Measurements from ENCODE around the gene RIN3. TPM values are rescaled to one million over a fixed set of nuclear protein-coding genes. Genes with fewer than 3 reads are reported as not detected.

RIN3 gene
- total RNA-seq, 1 experiment from 2014 or later, result 14.8 TPM

DNA sequence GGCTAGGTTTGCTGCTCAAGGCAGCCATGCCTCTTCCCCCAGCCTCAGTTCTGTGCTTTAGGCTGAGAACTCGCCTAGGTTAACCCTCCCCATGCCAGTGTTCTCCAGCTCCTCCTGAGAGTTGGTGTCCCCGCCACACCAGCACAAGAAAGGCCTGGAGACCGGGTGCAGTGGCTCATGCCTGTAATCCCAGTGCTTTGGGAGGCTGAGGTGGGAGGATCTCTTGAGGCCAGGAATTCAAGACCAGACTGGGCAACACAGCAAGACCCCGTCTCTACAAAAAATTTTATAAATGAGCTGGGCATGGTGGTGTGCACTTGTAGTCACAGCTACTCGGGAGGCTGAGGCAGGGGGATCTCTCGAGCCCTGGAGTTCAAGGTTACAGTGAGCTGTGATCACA is 10.2 kb downstream of the RIN3 start:
- POLR2A ChIA-PET (ENCODE audit: unreplicated experiment), result no interaction called here

DNA sequence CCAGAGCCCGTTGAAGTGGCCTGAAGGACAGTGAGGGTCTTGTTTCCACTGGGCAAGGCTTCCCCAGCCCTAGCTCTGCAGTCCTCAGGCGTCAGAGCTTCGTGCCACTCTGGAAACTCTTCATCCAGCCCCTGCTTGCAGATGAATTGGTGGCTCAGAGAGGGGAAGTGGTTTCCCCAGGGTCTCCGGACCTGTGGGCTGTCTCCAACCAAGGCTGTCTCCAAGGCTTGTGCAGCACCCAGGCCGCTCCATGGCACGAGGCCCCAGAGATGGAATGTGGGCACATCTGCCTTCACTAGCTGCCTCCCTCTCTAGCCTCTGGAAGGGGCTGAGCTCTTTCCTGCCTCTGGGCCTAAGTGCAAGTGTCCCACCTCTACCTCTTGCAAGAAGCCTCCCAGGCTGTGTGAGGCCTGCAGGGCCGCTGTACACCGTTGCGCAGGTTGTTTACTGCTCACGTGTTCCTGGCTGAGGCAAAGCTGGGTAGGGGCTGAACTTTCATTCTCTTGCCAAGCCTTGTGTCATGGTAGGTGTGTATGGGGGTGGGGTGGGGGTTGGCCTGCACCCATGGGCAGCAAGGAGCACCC is 11.1 kb downstream of the RIN3 start:
- no TSS peak for BruUV-seq (replicated peaks)
- Histone ChIP-seq H3K79me2 (ENCODE audit: low read depth) (peaks cover 87% of the 10 kb centered on the region), H3F3A (ENCODE audit: insufficient read depth, low read depth) (no peaks in the 10 kb centered on the region), H3K27me3 (ENCODE audit: insufficient read depth, low read depth) (no peaks in the 10 kb centered on the region), H3K4me2 (no peak overlapping the region), H3K36me3 (ENCODE audit: low read depth) (no peaks in the 10 kb centered on the region; the same call in 1 of the 2 replicates), H2AFZ (no peak overlapping the region), H3K27ac (no peak overlapping the region), H4K20me1 (ENCODE audit: insufficient read depth) (no peaks in the 10 kb centered on the region; the same call in 1 of the 2 replicates), H3K4me3 (no peak overlapping the region), H3K9me2 (ENCODE audit: insufficient read depth) (no peaks in the 10 kb centered on the region), H3K4me1 (replicated peaks; ENCODE audit: insufficient read depth) (no peaks in the 10 kb centered on the region), H3K9me3 (ENCODE audit: insufficient read depth, low read depth) (no peaks in the 10 kb centered on the region)
- DNase-seq, result no peak
- intact Hi-C loops (cut with micrococcal nuclease; ENCODE audit: unreplicated experiment), result no loop called here
- ChIA-PET POLR2A (ENCODE audit: unreplicated experiment) (no interaction called here), CTCF (no interaction called here)
- TF ChIP-seq CTCF (conservative IDR thresholded peaks at IDR 0.05) (no peak), EZH2 (IDR thresholded peaks at IDR 0.05; ENCODE audit: low read depth) (no peak)

More for the DNA sequence above, 10.2 kb downstream of the RIN3 start:
- Histone ChIP-seq H2AFZ (no peak overlapping the region), H3F3A (ENCODE audit: insufficient read depth, low read depth) (no peaks in the 10 kb centered on the region), H3K9me3 (ENCODE audit: insufficient read depth, low read depth) (no peaks in the 10 kb centered on the region), H3K79me2 (ENCODE audit: low read depth) (peaks cover 89% of the 10 kb centered on the region), H4K20me1 (ENCODE audit: insufficient read depth) (no peaks in the 10 kb centered on the region; the same call in 1 of the 2 replicates), H3K4me3 (no peak overlapping the region), H3K9me2 (ENCODE audit: insufficient read depth) (no peaks in the 10 kb centered on the region), H3K4me2 (no peak overlapping the region), H3K4me1 (replicated peaks; ENCODE audit: insufficient read depth) (no peaks in the 10 kb centered on the region), H3K27ac (no peak overlapping the region), H3K27me3 (ENCODE audit: insufficient read depth, low read depth) (no peaks in the 10 kb centered on the region), H3K36me3 (ENCODE audit: low read depth) (no peaks in the 10 kb centered on the region; the same call in 1 of the 2 replicates)
- intact Hi-C loops (cut with micrococcal nuclease; ENCODE audit: unreplicated experiment), result no loop called here
- DNase-seq, result no peak
- CTCF ChIA-PET, result no interaction called here
- TF ChIP-seq EZH2 (IDR thresholded peaks at IDR 0.05; ENCODE audit: low read depth) (no peak), CTCF (conservative IDR thresholded peaks at IDR 0.05) (no peak)
- no TSS peak for BruUV-seq (replicated peaks)

GRCh38 chr14:92525322-92526095 is 11.9 kb downstream of the RIN3 start:
- H2AFZ ChIP-seq, result no peak overlapping the region
- H3K9me3 ChIP-seq (ENCODE audit: insufficient read depth, low read depth), result no peaks in the 10 kb centered on the region
- H3K79me2 ChIP-seq (ENCODE audit: low read depth), result peaks cover 88% of the 10 kb centered on the region
- no peak for DNase-seq
- ChIA-PET CTCF (no interaction called here), POLR2A (ENCODE audit: unreplicated experiment) (no interaction called here)
- H3F3A ChIP-seq (ENCODE audit: insufficient read depth, low read depth), result no peaks in the 10 kb centered on the region
- H3K27me3 ChIP-seq (ENCODE audit: insufficient read depth, low read depth), result no peaks in the 10 kb centered on the region
- H4K20me1 ChIP-seq (ENCODE audit: insufficient read depth), result no peaks in the 10 kb centered on the region; the same call in 1 of the 2 replicates
- no peaks in the 10 kb centered on the region; the same call in 1 of the 2 replicates for H3K36me3 ChIP-seq (ENCODE audit: low read depth)
- H3K4me1 ChIP-seq (replicated peaks; ENCODE audit: insufficient read depth), result no peaks in the 10 kb centered on the region
- H3K27ac ChIP-seq, result no peak overlapping the region
- no peak overlapping the region for H3K4me3 ChIP-seq
- no peak for TF ChIP-seq EZH2 (IDR thresholded peaks at IDR 0.05; ENCODE audit: low read depth)
- TF ChIP-seq CTCF (conservative IDR thresholded peaks at IDR 0.05), result no peak
- no peaks in the 10 kb centered on the region for H3K9me2 ChIP-seq (ENCODE audit: insufficient read depth)
- no peak overlapping the region for H3K4me2 ChIP-seq
- intact Hi-C loops (cut with micrococcal nuclease; ENCODE audit: unreplicated experiment), result no loop called here
- no TSS peak for BruUV-seq (replicated peaks)
